Kidney (tissue), 14 donors: ENCODE data around the gene PTPRG. TPM values are rescaled to one million over a fixed set of nuclear protein-coding genes. Genes with fewer than 3 reads are reported as not detected.
A peak's percentile ranks its signal among the peaks of the same experiment; 100 is the strongest.

Experiments
- DNase-seq, 5 donors: peaks; one replicate each; pipeline ENCODE4 v3.0.0-alpha.2; 2013 to 2020
- FAIRE-seq: peaks from 2 replicates; lab custom pipeline; 2012; peaks lifted over from hg19 to GRCh38; lab: Jason Lieb, UNC
- H3K27ac ChIP-seq, 2 donors: one replicate each; pipeline ENCODE4 v1.7.0; 2013; ENCODE audit warnings: low read depth in 2 of 2, low read length in 2 of 2, inconsistent platforms in 1 of 2
- H3K27me3 ChIP-seq: one replicate; pipeline ENCODE4 v1.7.1; 2013; ENCODE audit warnings: low read length, inconsistent platforms; ENCODE audit not compliant: control insufficient read depth, insufficient read depth
- H3K36me3 ChIP-seq, 3 donors: one replicate each; pipeline versions ENCODE4 v1.7.0 to v1.7.1; 2013; ENCODE audit warnings: low read length in 3 of 3, control low read depth in 1 of 3, inconsistent platforms in 1 of 3; ENCODE audit not compliant: insufficient read depth in 3 of 3, control insufficient read depth in 2 of 3
- H3K4me1 ChIP-seq, 3 donors: one replicate each; pipeline versions ENCODE4 v1.7.0 to v1.7.1; 2013; ENCODE audit warnings: low read length in 3 of 3, inconsistent platforms in 1 of 3, low read depth in 1 of 3; ENCODE audit not compliant: control insufficient read depth in 2 of 3, insufficient read depth in 2 of 3
- H3K4me3 ChIP-seq, 3 donors: one replicate each; pipeline versions ENCODE4 v1.7.0 to v1.8.1; 2013; ENCODE audit warnings: low read length in 3 of 3, control low read depth in 1 of 3, inconsistent platforms in 1 of 3
- H3K9ac ChIP-seq, 3 donors: one replicate each; pipeline versions ENCODE4 v1.7.0 to v1.7.1; 2013; ENCODE audit warnings: low read length in 3 of 3, control low read depth in 1 of 3, inconsistent platforms in 1 of 3
- H3K9me3 ChIP-seq, 3 donors: one replicate each; pipeline versions ENCODE4 v1.7.0 to v1.7.1; 2013; ENCODE audit warnings: low read length in 3 of 3, control low read depth in 1 of 3, inconsistent platforms in 1 of 3; ENCODE audit not compliant: control insufficient read depth in 2 of 3, insufficient read depth in 1 of 3
- CTCF ChIP-seq: IDR thresholded peaks from 3 replicates; pipeline ENCODE4 v1.5.1; 2012; ENCODE audit warnings: mild to moderate bottlenecking, moderate library complexity, borderline replicate concordance; ENCODE audit not compliant: insufficient read depth; ENCODE audit errors: extremely low read depth
- intact Hi-C: fragments of 100-400 bp; cut with DNase I; formaldehyde crosslinking; loops from one replicate; pipeline ENCODE4 v1.11.1; 2022
- polyA plus RNA-seq: library from polyadenylated mRNA; stranded (reverse); fragments of 350-450 nt; fragmentation: Illumina TruSeq; extraction: RNeasy Lipid Tissue Mini Kit (QIAGEN cat#74804); gene quantifications from one replicate; pipeline ENCODE4 v1.2.3, GENCODE V29; 2014; ENCODE audit warnings: low read depth, low replicate concordance; ENCODE audit not compliant: insufficient read depth
- total RNA-seq: library from RNA; stranded (reverse); fragmentation: NEBNext Ultra II Directional; extraction: Animal tissue kit (Norgen Biotek cat#: 25700); gene quantifications from one replicate; pipeline ENCODE4 v1.2.1, GENCODE V29; 2021
- donor health status: control.
- donor health status: control.
- donor health status: control.
- donor health status: control.
- donor health status: control.
- donor health status: DM: yes; HTN: yes; CAD: no.
- donor health status: Normal renal cell carcinoma (clear cell type).

The PTPRG gene
- total and polyA plus RNA-seq, 2 donors from 2014 or later = 9.2 to 154 TPM

GRCh38 chr3:62025913-62026312, 464.5 kb downstream of the PTPRG start:
- Histone ChIP-seq H3K9ac (no peak overlapping the region), H3K27me3 (no peaks in the 10 kb centered on the region), H3K4me3 (no peak overlapping the region), H3K36me3 (no peaks in the 10 kb centered on the region), H3K27ac (no peak overlapping the region), H3K4me1 (no peaks in the 10 kb centered on the region), H3K9me3 (no peaks in the 10 kb centered on the region)
- no peak for TF ChIP-seq CTCF
- FAIRE-seq (no peak), DNase-seq (no peak)
- intact Hi-C loops = no loop called here

- FAIRE-seq = no peak
- intact Hi-C loops = no loop called here
- Histone ChIP-seq H3K36me3 (no peaks in the 10 kb centered on the region), H3K4me1 (no peaks in the 10 kb centered on the region), H3K9ac (no peak overlapping the region), H3K27ac (no peak overlapping the region), H3K9me3 (no peaks in the 10 kb centered on the region), H3K4me3 (no peak overlapping the region), H3K27me3 (no peaks in the 10 kb centered on the region)
- peak in 4 of 5 donors; percentile 51 to 81 (median 70) for DNase-seq
- no peak for TF ChIP-seq CTCF
These were observed 465.9 kb downstream of the PTPRG start for GRCh38 chr3:62027241-62027640.

GRCh38 chr3:62027796-62028195, 466.4 kb downstream of the PTPRG start:
- Histone ChIP-seq H3K27me3 (no peaks in the 10 kb centered on the region), H3K9me3 (no peaks in the 10 kb centered on the region), H3K4me1 (no peaks in the 10 kb centered on the region), H3K36me3 (no peaks in the 10 kb centered on the region), H3K4me3 (no peak overlapping the region), H3K27ac (no peak overlapping the region), H3K9ac (peak overlapping the region in 1 of 3 donors; percentile 7)
- intact Hi-C loops = no loop called here
- no peak for FAIRE-seq
- TF ChIP-seq CTCF = no peak
- DNase-seq = no peak

GRCh38 chr3:62028236-62028635, 466.9 kb downstream of the PTPRG start:
- intact Hi-C loops = no loop called here
- Histone ChIP-seq H3K36me3 (no peaks in the 10 kb centered on the region), H3K27me3 (no peaks in the 10 kb centered on the region), H3K9me3 (no peaks in the 10 kb centered on the region), H3K4me1 (no peaks in the 10 kb centered on the region), H3K27ac (no peak overlapping the region), H3K4me3 (no peak overlapping the region), H3K9ac (no peak overlapping the region)
- TF ChIP-seq CTCF = no peak
- no peak for FAIRE-seq
- no peak for DNase-seq
